Neural cell (in vitro differentiated cells): ENCODE data around the gene FGF14.
A peak's percentile ranks its signal among the peaks of the same experiment; 100 is the strongest.

Experiments used
- CTCF ChIP-seq: fragments of 450-650 bp; IDR thresholded peaks from 2 replicates; pipeline ENCODE4 v1.5.1; 2014; ENCODE audit warnings: antibody characterized with exemption, mild to moderate bottlenecking, moderate library complexity; ENCODE audit not compliant: poor library complexity, severe bottlenecking
- EP300 ChIP-seq: fragments of 450-650 bp; conservative IDR thresholded peaks from 2 replicates; pipeline ENCODE4 v1.6.1; 2014; ENCODE audit warnings: antibody characterized with exemption, mild to moderate bottlenecking, moderate library complexity; ENCODE audit not compliant: poor library complexity, severe bottlenecking

GRCh38 chr13:102399791-102400674 is 1.8 kb downstream of the FGF14 start:
- TF ChIP-seq EP300 (no peak), CTCF (peak; percentile 23)
